22Rv1 (cell line): ENCODE results near the gene KLHL29.

ENCODE experiments used
- H3K27ac ChIP-seq: fragments of 450-650 bp; 2 replicates; pipeline ENCODE4 v1.5.1; 2017
- ZFX ChIP-seq: fragments of 450-650 bp; IDR thresholded peaks from 2 replicates; pipeline ENCODE4 v1.6.1; 2017; ENCODE audit warnings: antibody characterized with exemption, borderline replicate concordance
- TF ChIP-seq, protein P1 (sequence below): fragments of 450-650 bp; IDR thresholded peaks from 2 replicates; pipeline ENCODE4 v1.5.1; 2017; ENCODE audit warnings: mild to moderate bottlenecking

Gene KLHL29

DNA sequence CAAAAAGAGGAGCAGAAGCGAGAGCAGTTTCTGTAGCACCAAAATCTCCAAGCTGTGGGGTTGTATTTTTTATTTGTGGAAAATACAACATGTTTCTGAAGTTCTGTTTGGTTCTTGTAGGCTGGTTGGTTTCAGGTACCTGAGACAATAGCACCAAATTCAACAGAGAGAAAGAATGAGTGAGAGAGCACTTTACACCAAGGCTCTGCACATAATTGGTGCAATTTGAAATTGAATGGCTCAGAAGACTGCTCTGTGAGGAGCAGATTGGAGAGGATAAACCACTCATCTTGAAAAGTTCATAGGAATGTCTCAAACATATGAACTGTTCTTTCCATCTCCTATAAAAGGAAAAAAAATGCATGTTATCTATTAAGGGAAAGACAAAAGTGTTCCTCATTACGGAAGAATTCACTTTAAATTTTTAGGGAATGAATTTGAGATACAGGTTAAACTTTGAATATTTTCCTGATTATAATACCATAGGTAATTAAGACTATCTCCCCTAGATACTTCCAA, 366.8 kb downstream of the KLHL29 start:
- TF ChIP-seq, protein P1, sequence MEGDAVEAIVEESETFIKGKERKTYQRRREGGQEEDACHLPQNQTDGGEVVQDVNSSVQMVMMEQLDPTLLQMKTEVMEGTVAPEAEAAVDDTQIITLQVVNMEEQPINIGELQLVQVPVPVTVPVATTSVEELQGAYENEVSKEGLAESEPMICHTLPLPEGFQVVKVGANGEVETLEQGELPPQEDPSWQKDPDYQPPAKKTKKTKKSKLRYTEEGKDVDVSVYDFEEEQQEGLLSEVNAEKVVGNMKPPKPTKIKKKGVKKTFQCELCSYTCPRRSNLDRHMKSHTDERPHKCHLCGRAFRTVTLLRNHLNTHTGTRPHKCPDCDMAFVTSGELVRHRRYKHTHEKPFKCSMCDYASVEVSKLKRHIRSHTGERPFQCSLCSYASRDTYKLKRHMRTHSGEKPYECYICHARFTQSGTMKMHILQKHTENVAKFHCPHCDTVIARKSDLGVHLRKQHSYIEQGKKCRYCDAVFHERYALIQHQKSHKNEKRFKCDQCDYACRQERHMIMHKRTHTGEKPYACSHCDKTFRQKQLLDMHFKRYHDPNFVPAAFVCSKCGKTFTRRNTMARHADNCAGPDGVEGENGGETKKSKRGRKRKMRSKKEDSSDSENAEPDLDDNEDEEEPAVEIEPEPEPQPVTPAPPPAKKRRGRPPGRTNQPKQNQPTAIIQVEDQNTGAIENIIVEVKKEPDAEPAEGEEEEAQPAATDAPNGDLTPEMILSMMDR = no peak
- no peak for TF ChIP-seq ZFX
- no peak overlapping the region for H3K27ac ChIP-seq

DNA sequence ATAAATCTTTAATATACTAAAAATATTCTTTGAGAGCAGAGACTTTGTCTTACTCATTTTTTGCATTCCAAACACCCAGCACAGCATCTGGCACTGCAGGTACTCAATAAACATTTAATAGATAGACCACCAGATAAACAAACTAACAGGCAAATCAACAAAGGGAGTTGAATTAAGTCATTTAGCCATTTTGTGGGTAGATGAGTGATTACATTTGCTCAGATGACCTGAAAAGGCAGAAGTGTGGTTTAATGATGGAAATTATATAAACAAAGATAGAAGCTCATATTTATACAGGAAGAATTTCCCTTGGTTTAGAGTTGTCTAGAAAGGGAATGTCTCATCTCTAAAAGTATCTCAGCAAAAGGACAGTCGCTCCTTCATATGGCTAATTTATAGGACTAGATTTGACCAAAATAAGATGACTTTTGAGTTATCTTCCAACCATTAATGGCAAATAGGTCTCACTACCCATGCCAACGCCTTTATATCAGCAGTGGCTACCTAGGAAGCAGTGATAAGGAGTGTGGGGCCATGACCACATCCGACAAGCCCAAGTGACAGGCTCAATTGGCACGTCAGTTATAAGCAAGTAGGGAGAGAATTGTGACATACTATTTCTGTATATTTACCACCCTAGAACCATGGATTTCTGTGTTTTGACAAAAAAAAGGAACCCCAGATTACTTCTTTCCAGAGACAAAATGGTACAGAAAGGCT, 368.5 kb downstream of the KLHL29 start:
- TF ChIP-seq ZFX = no peak
- TF ChIP-seq, protein P1 = no peak
- no peak overlapping the region for H3K27ac ChIP-seq

DNA sequence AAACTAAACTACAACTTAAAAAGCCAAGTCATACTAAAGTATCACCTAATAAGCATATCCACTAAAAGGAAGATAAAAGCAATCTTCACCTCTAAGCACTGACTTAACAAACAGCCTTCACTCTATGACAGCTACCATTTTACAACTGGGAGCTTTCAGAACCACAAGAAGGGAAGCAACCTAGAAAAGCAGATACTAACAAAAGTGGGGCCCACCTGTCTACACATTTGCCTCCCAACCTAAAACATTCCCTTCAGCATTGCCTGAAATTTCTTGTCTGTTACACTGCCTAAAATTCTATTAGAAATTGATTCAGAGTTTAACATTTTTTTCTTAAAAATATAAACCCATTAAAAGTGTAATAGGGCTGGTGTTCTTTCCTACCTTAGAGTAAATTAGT, 370.0 kb downstream of the KLHL29 start:
- TF ChIP-seq, protein P1 = no peak
- TF ChIP-seq ZFX = no peak
- H3K27ac ChIP-seq = no peak overlapping the region

DNA sequence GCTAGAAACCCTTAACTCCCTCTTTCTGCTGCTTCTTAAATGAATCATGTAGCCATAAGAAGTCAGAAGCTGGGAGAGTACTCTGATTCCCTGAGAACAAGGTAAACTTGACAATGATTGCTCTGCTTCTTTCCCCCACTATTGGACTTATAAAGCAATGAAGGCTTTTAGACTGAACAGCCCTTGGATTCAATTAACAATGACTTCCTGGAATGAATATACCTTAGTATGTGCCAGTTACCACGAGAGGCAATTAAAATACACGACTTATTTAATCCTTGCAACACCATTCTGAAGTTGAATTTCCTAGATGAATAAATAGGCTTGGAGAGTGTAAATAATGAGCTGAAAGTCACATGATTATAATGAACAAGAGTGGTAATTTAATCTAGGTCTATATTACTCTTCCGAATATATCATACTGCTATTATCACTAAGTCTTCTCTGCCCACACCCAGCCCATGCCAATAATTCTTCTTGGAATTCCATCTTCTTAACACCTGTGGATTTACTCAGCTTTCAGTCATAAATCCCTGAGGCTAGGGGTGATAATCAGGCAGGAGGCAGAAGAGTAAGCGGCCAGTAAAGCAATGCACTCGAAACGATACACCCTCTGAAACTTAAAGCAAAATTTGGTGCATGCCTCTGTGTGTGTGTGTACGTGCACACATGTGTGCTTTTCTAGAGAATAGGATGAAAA, 371.8 kb downstream of the KLHL29 start:
- TF ChIP-seq, protein P1 = no peak
- TF ChIP-seq ZFX = no peak
- no peak overlapping the region for H3K27ac ChIP-seq

DNA sequence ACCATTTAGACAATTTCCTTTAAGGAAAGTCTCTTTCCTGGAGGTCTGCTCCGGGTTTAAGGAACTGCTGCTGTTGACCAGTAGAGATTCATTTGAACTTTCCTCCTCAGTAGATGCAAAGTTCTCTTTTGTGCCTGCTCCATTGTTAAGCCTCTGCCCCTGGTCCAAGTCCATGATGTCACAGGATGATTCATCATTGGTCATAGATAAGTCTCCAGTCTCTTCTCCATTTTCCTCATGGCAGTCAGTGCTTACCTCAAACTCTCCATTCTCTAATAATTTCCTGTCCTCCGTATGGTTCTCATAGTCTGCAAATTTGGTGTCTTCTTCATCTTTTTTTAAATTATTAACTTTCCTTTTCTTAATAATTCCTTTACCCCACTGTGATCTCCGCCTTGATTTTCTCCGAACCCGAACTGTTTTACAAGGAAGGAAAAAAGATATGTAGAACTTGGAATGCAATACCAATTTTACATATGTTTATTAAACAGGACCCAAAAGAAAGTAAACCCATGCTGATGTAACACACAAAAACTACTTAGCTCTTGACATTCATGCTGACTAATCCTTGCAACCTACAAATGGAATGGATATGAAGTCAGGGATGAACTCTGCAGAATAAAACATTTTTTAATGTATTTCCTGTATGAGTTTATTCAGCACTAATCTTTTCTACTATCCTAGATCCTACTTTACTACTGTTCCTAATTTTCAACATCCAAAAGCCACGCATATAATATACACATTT, 372.9 kb downstream of the KLHL29 start:
- no peak for TF ChIP-seq ZFX
- TF ChIP-seq, protein P1 = no peak
- no peak overlapping the region for H3K27ac ChIP-seq
